ENCODE measurements around the gene NRXN3. TPM values are rescaled to one million over a fixed set of nuclear protein-coding genes. Genes with fewer than 3 reads are reported as not detected.

Gene NRXN3
- total and polyA plus RNA-seq, 2 experiments from 2014 or later: 1.0 to 1.8 TPM

DNA sequence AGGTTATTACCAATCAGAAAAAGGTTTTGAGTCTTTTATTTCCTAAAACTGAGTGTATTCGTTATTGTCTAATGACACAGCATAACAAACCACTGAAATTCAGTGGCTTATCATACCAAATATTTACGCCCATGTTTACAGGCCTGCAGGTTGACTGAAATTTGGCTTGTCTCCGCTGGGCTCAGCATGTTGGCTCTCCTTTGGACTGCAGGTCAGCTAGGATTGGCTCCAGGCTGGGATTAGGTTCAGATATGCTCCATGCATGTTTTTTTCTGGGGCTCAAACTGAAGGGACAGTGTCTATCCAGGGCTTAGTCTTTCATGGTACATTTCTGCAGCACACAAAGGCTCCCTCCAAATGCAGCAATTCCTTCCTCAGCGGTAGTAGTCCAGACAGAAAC, 1471.2 kb downstream of the NRXN3 start:
- Histone ChIP-seq H4K20me1 (replicated peaks; ENCODE audit: insufficient read depth) (no peaks in the 10 kb centered on the region), H3K9me2 (ENCODE audit: insufficient read depth) (no peaks in the 10 kb centered on the region), H3K79me2 (replicated peaks; ENCODE audit: insufficient read depth) (no peaks in the 10 kb centered on the region), H3K36me3 (ENCODE audit: insufficient read depth) (no peaks in the 10 kb centered on the region), H3K4me2 (no peak overlapping the region), H3F3A (replicated peaks; ENCODE audit: low read depth) (no peaks in the 10 kb centered on the region), H3K27ac (ENCODE audit: low read depth) (no peak overlapping the region), H3K27me3 (ENCODE audit: insufficient read depth) (no peaks in the 10 kb centered on the region), H3K4me1 (ENCODE audit: insufficient read depth) (no peaks in the 10 kb centered on the region), H3K4me3 (no peak overlapping the region), H2AFZ (no peak overlapping the region)
- ATAC-seq (no peak), DNase-seq (ENCODE audit: low spot score) (no peak)
- Mint-ChIP-seq H3K27ac (no peak overlapping the region; the same call in 1 of the 2 replicates), H3K9me3 (no peaks in the 10 kb centered on the region), H3K36me3 (ENCODE audit: low read depth) (no peaks in the 10 kb centered on the region), H3K4me1 (no peaks in the 10 kb centered on the region), H3K27me3 (ENCODE audit: insufficient read depth, low read depth, poor library complexity) (no peaks in the 10 kb centered on the region), H3K4me3 (no peak overlapping the region)
- TF ChIP-seq JUNB (IDR thresholded peaks at IDR 0.05; ENCODE audit: unreplicated experiment): no peak
- no peak for TF ChIP-seq STAT1 (IDR thresholded peaks at IDR 0.05; ENCODE audit: unreplicated experiment)
- TF ChIP-seq, protein P1, sequence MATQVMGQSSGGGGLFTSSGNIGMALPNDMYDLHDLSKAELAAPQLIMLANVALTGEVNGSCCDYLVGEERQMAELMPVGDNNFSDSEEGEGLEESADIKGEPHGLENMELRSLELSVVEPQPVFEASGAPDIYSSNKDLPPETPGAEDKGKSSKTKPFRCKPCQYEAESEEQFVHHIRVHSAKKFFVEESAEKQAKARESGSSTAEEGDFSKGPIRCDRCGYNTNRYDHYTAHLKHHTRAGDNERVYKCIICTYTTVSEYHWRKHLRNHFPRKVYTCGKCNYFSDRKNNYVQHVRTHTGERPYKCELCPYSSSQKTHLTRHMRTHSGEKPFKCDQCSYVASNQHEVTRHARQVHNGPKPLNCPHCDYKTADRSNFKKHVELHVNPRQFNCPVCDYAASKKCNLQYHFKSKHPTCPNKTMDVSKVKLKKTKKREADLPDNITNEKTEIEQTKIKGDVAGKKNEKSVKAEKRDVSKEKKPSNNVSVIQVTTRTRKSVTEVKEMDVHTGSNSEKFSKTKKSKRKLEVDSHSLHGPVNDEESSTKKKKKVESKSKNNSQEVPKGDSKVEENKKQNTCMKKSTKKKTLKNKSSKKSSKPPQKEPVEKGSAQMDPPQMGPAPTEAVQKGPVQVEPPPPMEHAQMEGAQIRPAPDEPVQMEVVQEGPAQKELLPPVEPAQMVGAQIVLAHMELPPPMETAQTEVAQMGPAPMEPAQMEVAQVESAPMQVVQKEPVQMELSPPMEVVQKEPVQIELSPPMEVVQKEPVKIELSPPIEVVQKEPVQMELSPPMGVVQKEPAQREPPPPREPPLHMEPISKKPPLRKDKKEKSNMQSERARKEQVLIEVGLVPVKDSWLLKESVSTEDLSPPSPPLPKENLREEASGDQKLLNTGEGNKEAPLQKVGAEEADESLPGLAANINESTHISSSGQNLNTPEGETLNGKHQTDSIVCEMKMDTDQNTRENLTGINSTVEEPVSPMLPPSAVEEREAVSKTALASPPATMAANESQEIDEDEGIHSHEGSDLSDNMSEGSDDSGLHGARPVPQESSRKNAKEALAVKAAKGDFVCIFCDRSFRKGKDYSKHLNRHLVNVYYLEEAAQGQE (IDR thresholded peaks at IDR 0.05; ENCODE audit: unreplicated experiment): no peak
- TF ChIP-seq NANOG (IDR thresholded peaks at IDR 0.05; ENCODE audit: borderline replicate concordance): no peak
- TF ChIP-seq ZNF331 (CRISPR knock-in tag; IDR thresholded peaks at IDR 0.05; ENCODE audit: low read depth): no peak
- TF ChIP-seq POLR2AphosphoS5 (IDR thresholded peaks at IDR 0.05; ENCODE audit: low read depth): no peak
- TF ChIP-seq, protein P2, sequence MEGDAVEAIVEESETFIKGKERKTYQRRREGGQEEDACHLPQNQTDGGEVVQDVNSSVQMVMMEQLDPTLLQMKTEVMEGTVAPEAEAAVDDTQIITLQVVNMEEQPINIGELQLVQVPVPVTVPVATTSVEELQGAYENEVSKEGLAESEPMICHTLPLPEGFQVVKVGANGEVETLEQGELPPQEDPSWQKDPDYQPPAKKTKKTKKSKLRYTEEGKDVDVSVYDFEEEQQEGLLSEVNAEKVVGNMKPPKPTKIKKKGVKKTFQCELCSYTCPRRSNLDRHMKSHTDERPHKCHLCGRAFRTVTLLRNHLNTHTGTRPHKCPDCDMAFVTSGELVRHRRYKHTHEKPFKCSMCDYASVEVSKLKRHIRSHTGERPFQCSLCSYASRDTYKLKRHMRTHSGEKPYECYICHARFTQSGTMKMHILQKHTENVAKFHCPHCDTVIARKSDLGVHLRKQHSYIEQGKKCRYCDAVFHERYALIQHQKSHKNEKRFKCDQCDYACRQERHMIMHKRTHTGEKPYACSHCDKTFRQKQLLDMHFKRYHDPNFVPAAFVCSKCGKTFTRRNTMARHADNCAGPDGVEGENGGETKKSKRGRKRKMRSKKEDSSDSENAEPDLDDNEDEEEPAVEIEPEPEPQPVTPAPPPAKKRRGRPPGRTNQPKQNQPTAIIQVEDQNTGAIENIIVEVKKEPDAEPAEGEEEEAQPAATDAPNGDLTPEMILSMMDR (conservative IDR thresholded peaks at IDR 0.05; ENCODE audit: low read depth in 2 of 2): no peak
- TF ChIP-seq, protein P3, sequence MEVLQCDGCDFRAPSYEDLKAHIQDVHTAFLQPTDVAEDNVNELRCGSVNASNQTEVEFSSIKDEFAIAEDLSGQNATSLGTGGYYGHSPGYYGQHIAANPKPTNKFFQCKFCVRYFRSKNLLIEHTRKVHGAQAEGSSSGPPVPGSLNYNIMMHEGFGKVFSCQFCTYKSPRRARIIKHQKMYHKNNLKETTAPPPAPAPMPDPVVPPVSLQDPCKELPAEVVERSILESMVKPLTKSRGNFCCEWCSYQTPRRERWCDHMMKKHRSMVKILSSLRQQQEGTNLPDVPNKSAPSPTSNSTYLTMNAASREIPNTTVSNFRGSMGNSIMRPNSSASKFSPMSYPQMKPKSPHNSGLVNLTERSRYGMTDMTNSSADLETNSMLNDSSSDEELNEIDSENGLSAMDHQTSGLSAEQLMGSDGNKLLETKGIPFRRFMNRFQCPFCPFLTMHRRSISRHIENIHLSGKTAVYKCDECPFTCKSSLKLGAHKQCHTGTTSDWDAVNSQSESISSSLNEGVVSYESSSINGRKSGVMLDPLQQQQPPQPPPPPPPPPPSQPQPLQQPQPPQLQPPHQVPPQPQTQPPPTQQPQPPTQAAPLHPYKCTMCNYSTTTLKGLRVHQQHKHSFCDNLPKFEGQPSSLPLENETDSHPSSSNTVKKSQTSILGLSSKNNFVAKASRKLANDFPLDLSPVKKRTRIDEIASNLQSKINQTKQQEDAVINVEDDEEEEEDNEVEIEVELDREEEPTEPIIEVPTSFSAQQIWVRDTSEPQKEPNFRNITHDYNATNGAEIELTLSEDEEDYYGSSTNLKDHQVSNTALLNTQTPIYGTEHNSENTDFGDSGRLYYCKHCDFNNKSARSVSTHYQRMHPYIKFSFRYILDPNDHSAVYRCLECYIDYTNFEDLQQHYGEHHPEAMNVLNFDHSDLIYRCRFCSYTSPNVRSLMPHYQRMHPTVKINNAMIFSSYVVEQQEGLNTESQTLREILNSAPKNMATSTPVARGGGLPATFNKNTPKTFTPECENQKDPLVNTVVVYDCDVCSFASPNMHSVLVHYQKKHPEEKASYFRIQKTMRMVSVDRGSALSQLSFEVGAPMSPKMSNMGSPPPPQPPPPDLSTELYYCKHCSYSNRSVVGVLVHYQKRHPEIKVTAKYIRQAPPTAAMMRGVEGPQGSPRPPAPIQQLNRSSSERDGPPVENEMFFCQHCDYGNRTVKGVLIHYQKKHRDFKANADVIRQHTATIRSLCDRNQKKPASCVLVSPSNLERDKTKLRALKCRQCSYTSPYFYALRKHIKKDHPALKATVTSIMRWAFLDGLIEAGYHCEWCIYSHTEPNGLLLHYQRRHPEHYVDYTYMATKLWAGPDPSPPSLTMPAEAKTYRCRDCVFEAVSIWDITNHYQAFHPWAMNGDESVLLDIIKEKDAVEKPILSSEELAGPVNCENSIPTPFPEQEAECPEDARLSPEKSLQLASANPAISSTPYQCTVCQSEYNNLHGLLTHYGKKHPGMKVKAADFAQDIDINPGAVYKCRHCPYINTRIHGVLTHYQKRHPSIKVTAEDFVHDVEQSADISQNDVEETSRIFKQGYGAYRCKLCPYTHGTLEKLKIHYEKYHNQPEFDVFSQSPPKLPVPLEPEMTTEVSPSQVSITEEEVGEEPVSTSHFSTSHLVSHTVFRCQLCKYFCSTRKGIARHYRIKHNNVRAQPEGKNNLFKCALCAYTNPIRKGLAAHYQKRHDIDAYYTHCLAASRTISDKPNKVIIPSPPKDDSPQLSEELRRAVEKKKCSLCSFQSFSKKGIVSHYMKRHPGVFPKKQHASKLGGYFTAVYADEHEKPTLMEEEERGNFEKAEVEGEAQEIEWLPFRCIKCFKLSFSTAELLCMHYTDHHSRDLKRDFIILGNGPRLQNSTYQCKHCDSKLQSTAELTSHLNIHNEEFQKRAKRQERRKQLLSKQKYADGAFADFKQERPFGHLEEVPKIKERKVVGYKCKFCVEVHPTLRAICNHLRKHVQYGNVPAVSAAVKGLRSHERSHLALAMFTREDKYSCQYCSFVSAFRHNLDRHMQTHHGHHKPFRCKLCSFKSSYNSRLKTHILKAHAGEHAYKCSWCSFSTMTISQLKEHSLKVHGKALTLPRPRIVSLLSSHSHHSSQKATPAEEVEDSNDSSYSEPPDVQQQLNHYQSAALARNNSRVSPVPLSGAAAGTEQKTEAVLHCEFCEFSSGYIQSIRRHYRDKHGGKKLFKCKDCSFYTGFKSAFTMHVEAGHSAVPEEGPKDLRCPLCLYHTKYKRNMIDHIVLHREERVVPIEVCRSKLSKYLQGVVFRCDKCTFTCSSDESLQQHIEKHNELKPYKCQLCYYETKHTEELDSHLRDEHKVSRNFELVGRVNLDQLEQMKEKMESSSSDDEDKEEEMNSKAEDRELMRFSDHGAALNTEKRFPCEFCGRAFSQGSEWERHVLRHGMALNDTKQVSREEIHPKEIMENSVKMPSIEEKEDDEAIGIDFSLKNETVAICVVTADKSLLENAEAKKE (CRISPR knock-in tag; IDR thresholded peaks at IDR 0.05): no peak
- no peak for TF ChIP-seq EZH2phosphoT487 (IDR thresholded peaks at IDR 0.05; ENCODE audit: unreplicated experiment)
- TF ChIP-seq CREB1 (CRISPR knock-in tag; IDR thresholded peaks at IDR 0.05; ENCODE audit: low read depth): no peak
- no peak for TF ChIP-seq EZH2 (IDR thresholded peaks at IDR 0.05; ENCODE audit: low read depth, unreplicated experiment)
- no peak for TF ChIP-seq ZNF114 (CRISPR knock-in tag; IDR thresholded peaks at IDR 0.05)
- TF ChIP-seq, protein P4, sequence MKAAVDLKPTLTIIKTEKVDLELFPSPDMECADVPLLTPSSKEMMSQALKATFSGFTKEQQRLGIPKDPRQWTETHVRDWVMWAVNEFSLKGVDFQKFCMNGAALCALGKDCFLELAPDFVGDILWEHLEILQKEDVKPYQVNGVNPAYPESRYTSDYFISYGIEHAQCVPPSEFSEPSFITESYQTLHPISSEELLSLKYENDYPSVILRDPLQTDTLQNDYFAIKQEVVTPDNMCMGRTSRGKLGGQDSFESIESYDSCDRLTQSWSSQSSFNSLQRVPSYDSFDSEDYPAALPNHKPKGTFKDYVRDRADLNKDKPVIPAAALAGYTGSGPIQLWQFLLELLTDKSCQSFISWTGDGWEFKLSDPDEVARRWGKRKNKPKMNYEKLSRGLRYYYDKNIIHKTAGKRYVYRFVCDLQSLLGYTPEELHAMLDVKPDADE (IDR thresholded peaks at IDR 0.05): no peak

All from GM23338 (cell line).